LHCN-M2 (cell line): ENCODE measurements around the gene KRT14. TPM values are rescaled to one million over a fixed set of nuclear protein-coding genes. Genes with fewer than 3 reads are reported as not detected.
"Not testable (repeated sequence)": the region's sequence is repeated elsewhere in the genome, so short reads cannot be mapped to it uniquely, and the experiment has no call there.

Source experiments
- DNase-seq: peaks from one replicate; pipeline ENCODE4 v3.0.0-alpha.2; 2012; ENCODE audit warnings: low read depth
- total RNA-seq: library from RNA; depleted of rRNA; stranded (reverse); fragments of >200 nt; gene quantifications from 2 replicates; pipeline ENCODE4 v1.2.3, GENCODE V29; 2014

KRT14 gene
- total RNA-seq, 1 experiment from 2014 or later, result not detected

GRCh38 chr17:41623184-41623861 lies 36.6 kb upstream of the KRT14 start:
- DNase-seq, result not testable (repeated sequence)

GRCh38 chr17:41622340-41623183 lies 35.9 kb upstream of the KRT14 start:
- DNase-seq, result not testable (repeated sequence)

- DNase-seq, result no peak
Measured at GRCh38 chr17:41621916-41622315, 35.2 kb upstream of the KRT14 start.

- DNase-seq, result not testable (repeated sequence)
Measured at GRCh38 chr17:41621435-41621817, 34.7 kb upstream of the KRT14 start.

GRCh38 chr17:41620583-41621434 lies 34.1 kb upstream of the KRT14 start:
- DNase-seq, result peak; percentile 11

- DNase-seq, result not testable (repeated sequence)
Measured at GRCh38 chr17:41619927-41620582, 33.4 kb upstream of the KRT14 start.

GRCh38 chr17:41619036-41619926 lies 32.6 kb upstream of the KRT14 start:
- no peak for DNase-seq

GRCh38 chr17:41618341-41619035 lies 31.8 kb upstream of the KRT14 start:
- DNase-seq, result no peak

GRCh38 chr17:41617698-41618097 lies 31.0 kb upstream of the KRT14 start:
- DNase-seq, result no peak

- DNase-seq, result no peak
Measured at GRCh38 chr17:41617136-41617535, 30.4 kb upstream of the KRT14 start.

- not testable (repeated sequence) for DNase-seq
Measured at GRCh38 chr17:41616486-41616885, 29.8 kb upstream of the KRT14 start.

GRCh38 chr17:41615454-41615853 lies 28.8 kb upstream of the KRT14 start:
- DNase-seq, result no peak

- not testable (repeated sequence) for DNase-seq
Measured at GRCh38 chr17:41614767-41615166, 28.1 kb upstream of the KRT14 start.

- DNase-seq, result no peak
Measured at GRCh38 chr17:41614098-41614497, 27.4 kb upstream of the KRT14 start.

- no peak for DNase-seq
Measured at GRCh38 chr17:41613277-41614082, 26.8 kb upstream of the KRT14 start.

GRCh38 chr17:41612376-41613160 lies 25.9 kb upstream of the KRT14 start, which contains the start of gene KRT16:
KRT16 (minus strand) TSS chr17:41612767; CDS start chr17:41612688, 79 bp downstream.
- DNase-seq, result peak; percentile 33

GRCh38 chr17:41610965-41611640 lies 24.4 kb upstream of the KRT14 start:
- DNase-seq, result no peak
